Measurements from ENCODE around the gene UBE2L5. TPM values are rescaled to one million over a fixed set of nuclear protein-coding genes. Genes with fewer than 3 reads are reported as not detected.

Gene UBE2L5
- under 1 TPM; 0.44 to 0.70 (median 0.59) TPM for polyA plus RNA-seq (ENCODE audit: insufficient read length in 4 of 4)

DNA sequence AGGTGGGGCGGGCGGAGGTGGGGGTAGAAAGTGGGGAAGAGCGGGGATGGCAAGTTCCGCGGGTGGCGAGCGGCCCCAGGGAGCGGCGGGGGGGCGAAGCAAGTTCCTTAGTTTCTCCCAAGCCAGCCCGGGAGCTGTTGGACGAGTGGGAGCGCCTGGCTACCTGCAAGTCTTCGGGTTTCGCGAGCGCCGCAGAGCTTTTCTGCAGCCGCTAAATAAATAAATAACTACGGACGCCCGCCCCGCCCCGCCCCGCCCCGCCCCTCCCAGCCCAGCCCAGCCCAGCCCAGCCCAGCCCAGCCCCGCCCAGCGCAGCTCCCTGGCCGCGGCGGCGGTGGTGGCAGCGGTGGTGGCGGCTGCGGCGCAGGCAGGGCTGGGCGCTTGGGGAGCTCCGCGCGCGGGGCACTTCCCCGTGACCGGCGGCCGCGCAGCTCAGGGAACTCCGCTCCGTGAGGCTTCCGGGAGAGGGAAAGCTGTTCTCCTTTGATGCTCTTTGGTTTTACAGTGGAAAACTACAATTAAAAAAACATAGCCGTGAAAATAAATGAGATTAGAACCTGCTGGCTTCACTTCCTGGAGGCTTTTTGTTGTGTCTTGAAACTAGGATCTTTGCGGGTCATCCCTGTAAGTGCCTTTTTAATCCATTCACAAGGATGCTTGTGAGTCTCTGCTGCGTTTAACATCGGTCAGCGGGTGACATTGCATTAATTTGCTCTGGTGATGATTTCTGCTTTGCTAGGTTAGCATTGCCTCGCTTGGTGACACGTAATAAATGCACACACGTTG is at the start of gene UBE2L5:
Gene UBE2L5 (plus strand): TSS at position 440 of the 786 bp plus-strand sequence. CDS start 5,498 bp downstream, outside the sequence.
- peak in 2 of 4 donors; percentile 44 to 55 for DNase-seq (ENCODE audit: low read depth in 4 of 4, low spot score in 2 of 4)

DNA sequence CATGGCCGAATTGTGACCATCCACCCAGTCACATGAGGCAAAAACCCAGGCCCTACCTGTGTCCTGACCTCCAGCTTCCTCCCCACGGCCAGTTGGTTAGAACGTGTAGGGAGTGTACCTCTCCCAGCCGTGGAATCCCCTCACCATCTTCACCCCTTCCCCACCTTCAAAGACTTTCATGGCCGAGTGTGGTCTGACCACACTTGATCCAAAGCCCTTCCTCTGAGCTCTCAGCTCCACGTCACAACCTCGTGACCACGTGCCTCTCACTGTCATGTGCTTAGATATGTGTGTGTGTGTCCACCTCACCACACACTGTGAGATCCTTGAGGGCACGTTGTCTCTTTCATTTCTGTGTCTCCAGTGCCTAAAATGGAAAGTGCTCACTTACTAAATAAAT is 48.6 kb upstream of the UBE2L5 start:
- DNase-seq (ENCODE audit: low read depth in 4 of 4, low spot score in 2 of 4), result no peak

DNA sequence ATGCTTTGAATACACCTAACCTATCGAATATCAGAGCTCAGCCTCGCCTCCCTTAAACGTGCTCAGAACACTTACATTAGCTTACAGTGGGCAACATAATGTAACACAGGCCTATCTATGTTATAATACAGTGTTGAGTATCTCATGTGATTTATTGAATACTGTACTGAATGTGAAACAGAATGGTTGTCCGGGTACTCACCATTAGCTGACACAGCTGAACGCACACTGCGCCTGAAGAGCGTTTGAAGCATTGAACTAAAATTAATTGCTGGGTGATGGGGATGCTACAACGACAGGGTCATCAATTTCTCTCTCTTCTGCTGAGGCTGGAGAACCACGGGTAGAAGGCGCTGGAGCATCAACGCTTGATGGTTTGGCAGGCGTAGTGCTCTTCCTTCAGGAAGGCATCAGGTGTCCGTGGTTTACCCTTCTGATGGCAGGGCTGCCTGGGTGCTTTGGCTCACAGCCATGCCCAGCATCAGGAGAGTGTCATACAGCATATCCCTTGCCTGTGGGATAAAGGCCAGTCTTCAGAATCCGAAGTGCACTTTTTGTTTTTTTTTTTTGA is 46.9 kb upstream of the UBE2L5 start:
- DNase-seq (ENCODE audit: low read depth in 4 of 4, low spot score in 2 of 4), result no peak

DNA sequence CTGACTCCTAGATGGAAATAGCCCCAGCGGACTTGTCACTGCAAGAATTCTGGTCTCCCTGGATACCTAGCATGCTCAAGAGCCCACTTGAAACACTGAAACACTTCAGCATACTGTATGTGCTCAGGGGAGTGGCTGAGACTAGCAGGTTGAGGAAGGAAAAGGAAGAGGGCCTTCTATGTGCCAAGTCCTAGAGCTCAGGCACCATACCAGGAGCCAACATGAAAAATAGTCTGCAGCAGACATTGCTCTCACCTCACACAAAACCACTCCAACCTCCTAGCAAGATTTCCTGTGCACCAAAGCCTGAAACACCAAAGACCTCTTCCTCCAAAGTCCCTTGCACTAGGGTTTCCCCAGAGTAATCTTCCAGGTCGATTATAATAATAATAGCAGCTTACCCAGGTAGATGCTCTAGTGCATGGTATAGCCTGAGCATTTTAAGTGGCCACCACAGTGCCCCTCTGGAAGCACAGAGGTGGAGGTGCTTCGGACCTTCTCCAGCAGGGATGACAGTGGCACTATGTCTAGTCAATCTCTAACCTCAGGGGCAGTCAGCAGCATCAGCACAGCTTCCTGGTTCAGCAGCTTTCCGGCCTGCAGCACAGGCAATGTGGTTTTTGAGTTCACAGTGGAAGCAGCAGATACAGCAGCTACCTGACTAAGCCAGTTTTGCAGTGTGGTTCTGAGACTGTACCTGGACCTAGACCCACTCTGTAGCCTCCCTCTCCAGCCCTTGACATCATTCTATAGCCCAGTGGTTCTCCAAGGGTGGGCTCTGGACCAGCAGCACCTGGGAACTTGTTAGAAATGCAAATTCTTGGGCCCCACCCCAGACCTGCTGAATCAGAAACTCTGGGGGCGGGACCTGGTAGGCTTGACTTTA is 45.6 kb upstream of the UBE2L5 start:
- no peak for DNase-seq (ENCODE audit: low read depth in 4 of 4, low spot score in 2 of 4)

DNA sequence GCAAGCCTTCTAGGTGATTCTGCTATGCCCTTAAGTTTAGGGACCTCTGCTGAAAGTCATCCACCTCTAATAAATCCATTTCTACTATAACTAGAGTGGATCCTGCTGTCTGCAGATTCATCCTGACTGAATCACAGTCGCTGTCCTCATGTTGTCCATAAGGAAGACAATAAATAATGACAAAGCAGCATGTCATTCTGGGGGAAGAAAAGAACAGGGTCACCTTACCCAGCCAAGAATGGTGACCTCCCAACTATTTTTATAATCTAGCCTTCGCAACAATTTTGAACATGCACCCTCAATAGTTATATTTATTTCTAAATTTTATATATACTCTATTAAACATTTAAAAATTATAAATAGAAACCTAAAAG is 45.0 kb upstream of the UBE2L5 start:
- no peak for DNase-seq (ENCODE audit: low read depth in 4 of 4, low spot score in 2 of 4)

- no peak for DNase-seq (ENCODE audit: low read depth in 4 of 4, low spot score in 2 of 4)
These were observed 44.1 kb upstream of the UBE2L5 start for GRCh38 chr13:30378191-30378590.

DNA sequence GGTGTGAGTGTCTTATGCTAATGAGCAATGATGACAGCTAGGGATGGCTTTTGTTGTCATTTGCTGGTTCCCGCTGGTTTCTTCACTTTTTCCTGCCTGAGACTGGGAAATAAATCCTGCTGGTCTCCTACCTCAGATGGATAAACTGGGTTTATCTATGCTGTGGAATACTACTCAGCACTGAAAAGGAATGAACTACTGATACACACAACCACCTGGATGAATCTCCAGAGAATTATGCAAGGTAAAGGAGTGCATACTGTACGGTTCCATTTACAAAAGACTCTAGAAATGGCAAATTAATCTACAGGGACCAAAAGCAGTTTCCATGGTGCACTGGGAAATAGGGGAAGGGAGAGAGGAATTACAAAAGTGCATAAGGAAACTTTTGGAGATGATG is 41.2 kb upstream of the UBE2L5 start:
- no peak for DNase-seq (ENCODE audit: low read depth in 4 of 4, low spot score in 2 of 4)

DNA sequence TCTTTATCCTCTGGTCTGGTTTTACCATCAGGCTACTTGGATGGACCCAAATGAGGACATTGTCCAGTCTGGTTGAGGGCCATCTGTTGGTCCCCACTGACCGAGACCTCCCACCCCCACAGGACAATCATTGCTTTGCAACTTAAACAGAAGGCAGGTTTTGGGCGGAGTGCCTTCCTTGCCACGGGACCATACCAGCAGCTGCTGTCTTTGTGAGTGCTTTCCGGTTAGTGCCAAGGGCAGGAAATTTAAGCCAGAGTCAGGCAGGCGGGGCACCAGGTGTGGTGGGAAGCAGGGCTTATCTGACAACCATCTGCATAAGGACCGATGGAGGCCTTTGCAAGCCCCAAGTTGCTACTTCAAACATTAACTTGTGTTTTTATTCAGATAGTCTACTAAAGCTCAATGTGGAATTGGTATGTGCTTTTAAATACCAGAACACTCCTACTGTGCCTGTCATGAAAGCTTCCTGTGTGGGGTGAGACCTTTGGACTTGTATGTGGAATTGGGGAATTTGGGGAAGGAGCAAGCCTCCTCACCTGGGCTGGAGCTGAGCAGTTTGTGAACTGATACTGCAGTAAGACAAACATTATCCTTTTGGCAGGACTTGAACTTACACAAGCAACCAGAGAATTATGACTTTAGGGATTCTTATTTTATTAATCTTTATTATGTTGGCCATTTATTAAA is 39.3 kb upstream of the UBE2L5 start:
- DNase-seq (ENCODE audit: low read depth in 4 of 4, low spot score in 2 of 4), result no peak

DNA sequence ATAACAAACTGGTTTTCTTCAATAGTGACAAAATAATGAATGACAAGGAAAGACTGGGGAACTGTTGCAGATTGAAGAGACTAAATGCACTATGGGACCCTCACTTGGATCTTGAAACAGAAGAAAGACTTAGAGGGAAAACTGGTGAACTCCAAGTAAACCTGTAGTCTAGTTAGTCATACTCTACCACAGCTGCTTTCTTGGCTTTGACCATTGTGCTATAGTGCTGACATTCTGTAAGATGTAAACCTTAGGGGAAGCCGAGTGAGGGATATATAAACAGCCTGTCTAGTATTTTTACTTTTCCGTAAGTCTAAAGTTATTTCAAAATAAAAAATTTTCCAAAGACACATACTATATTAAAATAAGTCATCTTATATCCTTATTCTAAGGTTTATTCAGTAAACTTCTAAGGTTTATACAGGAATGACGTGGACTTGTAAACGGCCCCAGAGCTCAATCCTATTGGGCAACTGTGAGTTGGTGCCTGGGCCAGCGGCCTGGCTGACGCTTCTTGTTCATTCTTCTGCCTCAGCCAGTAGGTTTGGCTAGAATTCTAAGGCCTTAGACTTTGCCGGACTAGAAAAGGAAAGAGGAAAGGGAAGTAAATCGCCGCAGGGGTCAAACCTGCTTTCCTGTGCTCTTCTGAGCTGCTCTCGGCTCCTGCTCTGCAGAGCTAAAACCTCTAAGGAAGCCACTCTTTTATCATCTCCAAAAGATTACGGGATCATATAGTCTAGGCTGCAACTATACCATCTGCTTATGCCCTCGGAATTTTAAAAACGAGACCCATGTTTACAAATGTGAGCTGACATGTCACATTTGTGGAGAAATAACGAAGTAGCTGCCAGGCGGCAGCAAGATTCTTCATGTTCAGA is 33.6 kb upstream of the UBE2L5 start:
- DNase-seq (ENCODE audit: low read depth in 4 of 4, low spot score in 2 of 4), result no peak

GRCh38 chr13:30391956-30392680 is 30.2 kb upstream of the UBE2L5 start:
- DNase-seq (ENCODE audit: low read depth in 4 of 4, low spot score in 2 of 4), result no peak

DNA sequence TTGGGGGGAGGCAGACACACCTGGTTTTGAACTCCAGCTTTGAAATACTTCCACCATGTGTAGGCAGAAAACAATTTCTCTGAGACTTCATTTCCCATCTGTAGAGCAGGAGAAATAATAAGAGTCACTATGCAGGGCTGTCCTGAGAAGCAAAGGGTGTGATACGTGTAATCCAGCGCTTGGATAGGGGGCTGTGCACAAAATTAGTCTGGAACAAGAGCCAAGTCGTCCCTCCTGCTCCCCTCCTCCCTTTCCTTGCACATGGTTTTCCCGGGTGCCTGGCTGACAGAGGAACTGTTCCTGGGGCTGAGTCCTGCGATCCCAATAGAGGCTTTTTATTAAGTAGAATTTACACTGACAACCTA is 29.6 kb upstream of the UBE2L5 start:
- DNase-seq (ENCODE audit: low read depth in 4 of 4, low spot score in 2 of 4), result no peak

- DNase-seq (ENCODE audit: low read depth in 4 of 4, low spot score in 2 of 4), result peak in 1 of 4 donors; percentile 50
These were observed 27.5 kb upstream of the UBE2L5 start for GRCh38 chr13:30394751-30395191.

GRCh38 chr13:30395192-30396158 is 26.8 kb upstream of the UBE2L5 start:
- peak; percentile 65 to 87 (median 76) for DNase-seq (ENCODE audit: low read depth in 4 of 4, low spot score in 2 of 4)

DNA sequence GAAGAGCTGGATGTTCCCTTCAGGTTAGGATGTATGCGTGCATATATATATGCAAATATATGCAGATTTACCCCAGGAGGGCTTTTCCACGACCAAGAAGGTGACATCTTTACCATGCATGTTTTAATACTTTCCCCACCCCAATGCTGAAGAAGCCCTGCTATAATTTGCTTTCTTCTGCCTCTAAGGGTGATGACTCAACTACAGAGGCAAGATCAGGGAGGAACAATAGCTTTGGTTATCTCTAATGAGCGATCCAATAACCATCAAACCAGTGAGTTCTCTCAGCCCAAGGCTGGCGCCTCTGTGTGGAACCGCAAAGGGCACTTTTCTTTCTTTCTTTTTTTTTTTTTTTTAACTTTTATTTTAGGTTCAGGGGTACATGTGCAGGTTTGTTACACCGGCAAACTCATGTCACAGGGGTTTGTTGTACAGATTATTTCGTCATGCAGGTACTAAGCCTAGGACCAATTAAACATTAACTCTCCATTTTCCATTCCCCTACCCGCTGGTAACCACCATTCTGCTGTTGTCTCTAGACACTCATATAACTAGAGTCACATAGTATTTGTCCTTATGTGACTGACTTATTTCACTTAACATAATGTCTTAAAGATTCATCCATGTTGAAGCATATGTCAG is 25.7 kb upstream of the UBE2L5 start:
- DNase-seq (ENCODE audit: low read depth in 4 of 4, low spot score in 2 of 4), result no peak

- no peak for DNase-seq (ENCODE audit: low read depth in 4 of 4, low spot score in 2 of 4)
These were observed 23.7 kb upstream of the UBE2L5 start for GRCh38 chr13:30398601-30399072.

DNA sequence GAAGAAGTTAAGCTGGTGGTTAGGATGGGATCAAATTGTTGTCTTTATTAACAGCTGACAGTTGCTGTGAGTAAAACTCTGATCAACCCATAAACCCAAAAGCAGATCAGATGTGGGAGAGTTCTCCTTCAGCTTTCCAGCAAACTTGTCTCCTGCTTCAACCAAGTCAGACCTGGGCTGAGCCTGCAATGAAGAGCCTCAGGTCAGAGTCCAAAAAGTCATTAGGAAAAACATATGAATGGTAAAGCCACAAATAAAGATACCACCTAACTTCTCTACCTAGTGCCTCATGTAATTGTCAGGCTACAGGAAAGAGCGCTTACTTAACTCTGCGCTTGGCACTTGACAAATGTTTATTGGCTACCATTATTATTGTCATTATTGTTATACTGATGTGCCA is 21.9 kb upstream of the UBE2L5 start:
- DNase-seq (ENCODE audit: low read depth in 4 of 4, low spot score in 2 of 4), result no peak

GRCh38 chr13:30401347-30401746 is 20.9 kb upstream of the UBE2L5 start:
- DNase-seq (ENCODE audit: low read depth in 4 of 4, low spot score in 2 of 4), result no peak

Measured in left renal cortex interstitium (tissue), 4 donors.